HepG2 (cell line): ENCODE data around the gene ZNF3. TPM values are rescaled to one million over a fixed set of nuclear protein-coding genes. Genes with fewer than 3 reads are reported as not detected.
A peak's percentile ranks its signal among the peaks of the same experiment; 100 is the strongest.

ENCODE experiments used
- BRF2 ChIP-seq: sonication (generic); formaldehyde crosslinking; IDR thresholded peaks from 2 replicates; pipeline ENCODE4 v1.8.1; 2022; ENCODE audit warnings: mild to moderate bottlenecking, missing genetic modification reagents
- E2F1 ChIP-seq: sonication (generic); formaldehyde crosslinking; IDR thresholded peaks from 2 replicates; pipeline ENCODE4 v1.5.0; 2020; ENCODE audit warnings: missing genetic modification reagents
- GATA4 ChIP-seq: sonication (generic); IDR thresholded peaks from 2 replicates; pipeline ENCODE4 v1.6.1; 2016; ENCODE audit warnings: antibody characterized with exemption, low read depth, borderline replicate concordance
- GATAD1 ChIP-seq: IDR thresholded peaks from 2 replicates; pipeline ENCODE4 v1.6.1; 2016; ENCODE audit warnings: missing genetic modification reagents, missing compliant biosample characterization
- JDP2 ChIP-seq: sonication (generic); formaldehyde crosslinking; IDR thresholded peaks from 2 replicates; pipeline ENCODE4 v1.8.1; 2022; ENCODE audit warnings: missing genetic modification reagents, borderline replicate concordance
- KLF15 ChIP-seq: sonication (generic); formaldehyde crosslinking; IDR thresholded peaks from 2 replicates; pipeline ENCODE4 v1.8.1; 2023; ENCODE audit warnings: borderline replicate concordance, mild to moderate bottlenecking, inconsistent platforms, missing genetic modification reagents, mixed read lengths
- KMT2A ChIP-seq: sonication (generic); formaldehyde crosslinking; IDR thresholded peaks from 2 replicates; pipeline ENCODE4 v1.4.0; 2020; ENCODE audit warnings: missing genetic modification reagents
- NR2F1 ChIP-seq, 2 experiments: fragments of 450-650 bp in 1 of 2; formaldehyde crosslinking in 1 of 2; IDR thresholded peaks; 2 replicates each; pipeline versions ENCODE4 v1.5.0 to v1.6.1; 2016 to 2020; ENCODE audit warnings: mild to moderate bottlenecking in 1 of 2, missing compliant biosample characterization in 1 of 2, missing genetic modification reagents in 1 of 2, moderate library complexity in 1 of 2
- ONECUT2 ChIP-seq: sonication (generic); formaldehyde crosslinking; IDR thresholded peaks from 2 replicates; pipeline ENCODE4 v1.4.0; 2020; ENCODE audit warnings: missing genetic modification reagents
- TFDP1 ChIP-seq: IDR thresholded peaks from 2 replicates; pipeline ENCODE4 v1.6.1; 2016; ENCODE audit warnings: missing compliant biosample characterization, missing genetic modification reagents, borderline replicate concordance
- ZBTB38 ChIP-seq: sonication (generic); formaldehyde crosslinking; IDR thresholded peaks from 2 replicates; pipeline ENCODE4 v1.5.1; 2020; ENCODE audit warnings: mild to moderate bottlenecking, missing genetic modification reagents
- ZNF253 ChIP-seq: sonication (generic); formaldehyde crosslinking; IDR thresholded peaks from 2 replicates; pipeline ENCODE4 v1.8.0; 2022; ENCODE audit warnings: mild to moderate bottlenecking, missing genetic modification reagents, borderline replicate concordance
- ZNF260 ChIP-seq: sonication (generic); formaldehyde crosslinking; IDR thresholded peaks from 2 replicates; pipeline ENCODE4 v1.4.0; 2020; ENCODE audit warnings: missing genetic modification reagents, low read depth, mild to moderate bottlenecking, borderline replicate concordance
- ZNF3 ChIP-seq: IDR thresholded peaks from 2 replicates; pipeline ENCODE4 v1.7.0; 2017; ENCODE audit warnings: inconsistent platforms
- ZNF382 ChIP-seq: sonication (generic); formaldehyde crosslinking; IDR thresholded peaks from 2 replicates; pipeline ENCODE4 v1.5.0; 2020; ENCODE audit warnings: missing genetic modification reagents, mild to moderate bottlenecking, borderline replicate concordance
- ZNF430 ChIP-seq: sonication (generic); formaldehyde crosslinking; IDR thresholded peaks from 2 replicates; pipeline ENCODE4 v1.9.0; 2021; ENCODE audit warnings: mild to moderate bottlenecking, missing genetic modification reagents
- ZNF503 ChIP-seq: sonication (generic); formaldehyde crosslinking; IDR thresholded peaks from 2 replicates; pipeline ENCODE4 v1.4.0; 2020; ENCODE audit warnings: missing genetic modification reagents
- ZNF512 ChIP-seq: sonication (generic); formaldehyde crosslinking; IDR thresholded peaks from 2 replicates; pipeline ENCODE4 v1.4.0; 2020; ENCODE audit warnings: mild to moderate bottlenecking, missing genetic modification reagents
- ZNF674 ChIP-seq: sonication (generic); formaldehyde crosslinking; IDR thresholded peaks from 2 replicates; pipeline ENCODE4 v1.5.0; 2020; ENCODE audit warnings: low read depth, mild to moderate bottlenecking, missing genetic modification reagents
- ZUFSP ChIP-seq: sonication (generic); formaldehyde crosslinking; IDR thresholded peaks from 2 replicates; pipeline ENCODE4 v1.9.0; 2021; ENCODE audit warnings: missing genetic modification reagents, mild to moderate bottlenecking, borderline replicate concordance
- polyA plus RNA-seq, 8 experiments: library from polyadenylated mRNA; depleted of rRNA in 3 of 8; stranded (reverse) in 7 of 8; unstranded in 1 of 8; fragments of >200 nt; fragmentation: Illumina TruSeq in 4 of 8; extraction: Trizol in 4 of 8; gene quantifications; 2 replicates each; pipeline versions ENCODE4 v1.2.1 to v1.2.3, GENCODE V29; 2011 to 2016; ENCODE audit warnings: low read depth in 4 of 8, missing spikeins in 1 of 8, mixed read lengths in 1 of 8; ENCODE audit not compliant: insufficient read depth in 1 of 8
- total RNA-seq, 5 experiments: library from RNA; depleted of rRNA; stranded (reverse); fragments of >200 nt; fragmentation: Illumina TruSeq; extraction: Trizol; gene quantifications; 2 replicates each; pipeline ENCODE4 v1.2.3, GENCODE V29; 2016; ENCODE audit warnings: low read depth in 1 of 5

The ZNF3 gene
- total and polyA plus RNA-seq, 2 of the 13 experiments (the other 11 are each of a cell fraction or from before 2014, with no cell fraction given) = 33.7 to 56.9 TPM

- TF ChIP-seq TFDP1 (CRISPR knock-in tag) (peak; percentile 98), ZNF430 (CRISPR knock-in tag) (no peak; the same call in 1 of the 2 replicates), JDP2 (CRISPR knock-in tag) (no peak), ZNF253 (CRISPR knock-in tag) (peak; percentile 45; the same call in 1 of the 2 replicates), ONECUT2 (CRISPR knock-in tag) (no peak), ZNF674 (CRISPR knock-in tag) (no peak), NR2F1 (CRISPR knock-in tag; IDR thresholded peaks at IDR 0.05) (no peak), GATAD1 (peak; percentile 93), KLF15 (CRISPR knock-in tag) (peak; percentile 47; the same call in 1 of the 2 replicates), ZNF382 (no peak), ZBTB38 (CRISPR knock-in tag) (peak; percentile 12; the same call in 1 of the 2 replicates), ZNF260 (CRISPR knock-in tag) (no peak), ZNF512 (CRISPR knock-in tag) (no peak), GATA4 (no peak), ZNF503 (CRISPR knock-in tag) (no peak; the same call in 1 of the 2 replicates), BRF2 (CRISPR knock-in tag) (peak; percentile 71; the same call in 1 of the 2 replicates), ZNF3 (CRISPR knock-in tag) (no peak), KMT2A (CRISPR knock-in tag) (no peak), E2F1 (CRISPR knock-in tag) (peak; percentile 95), ZUFSP (CRISPR knock-in tag) (no peak)
Measured at GRCh38 chr7:100101016-100101862, 19.7 kb upstream of the ZNF3 start, which contains the start of the genes AP4M1 and MCM7 (continued).
